Esophagus muscularis mucosa (tissue), 4 donors: ENCODE results near the gene UMODL1.

Experiments
- CTCF ChIP-seq, 3 experiments: fragments of 200-600 bp in 2 of 3; fragments of 450-650 bp in 1 of 3; sonication (generic) in 2 of 3; IDR thresholded peaks; one replicate each; pipeline ENCODE4 v1.5.1; 2017 to 2019; ENCODE audit warnings: antibody characterized with exemption in 3 of 3, mild to moderate bottlenecking in 2 of 3, moderate library complexity in 1 of 3
- EP300 ChIP-seq: sonication (generic); formaldehyde crosslinking; IDR thresholded peaks from one replicate; pipeline ENCODE4 v1.6.1; 2017; ENCODE audit warnings: antibody characterized with exemption
- POLR2AphosphoS5 ChIP-seq, 2 donors: sonication (generic); formaldehyde crosslinking; IDR thresholded peaks; one replicate each; pipeline ENCODE4 v1.6.1; 2017; ENCODE audit warnings: antibody characterized with exemption in 2 of 2

- TF ChIP-seq CTCF (IDR thresholded peaks at IDR 0.05) (no peak), EP300 (no peak), POLR2AphosphoS5 (IDR thresholded peaks at IDR 0.05) (no peak)
Observed at GRCh38 chr21:42086969-42087368, 15.9 kb downstream of the UMODL1 start.
